ENCODE results near the gene TNKS1BP1.
"Not testable (repeated sequence)": the region's sequence is repeated elsewhere in the genome, so short reads cannot be mapped to it uniquely, and the experiment has no call there.

Gene TNKS1BP1

GRCh38 chr11:57299150-57299737 lies 25.5 kb downstream of the TNKS1BP1 start:
- no peaks in the 10 kb centered on the region for H3K36me3 ChIP-seq (ENCODE audit: control insufficient read depth, low read length)

GRCh38 chr11:57297221-57297620 lies 27.5 kb downstream of the TNKS1BP1 start:
- H3K27me3 ChIP-seq (ENCODE audit: control insufficient read depth, low read length): no peaks in the 10 kb centered on the region
- H3K36me3 ChIP-seq (ENCODE audit: control insufficient read depth, low read length): no peaks in the 10 kb centered on the region

More at GRCh38 chr11:57299150-57299737, 25.5 kb downstream of the TNKS1BP1 start:
- TF ChIP-seq EZH2phosphoT487 (IDR thresholded peaks at IDR 0.05; ENCODE audit: borderline replicate concordance, low read length) (no peak), CTCF (IDR thresholded peaks at IDR 0.05; ENCODE audit: low read depth, low read length, poor library complexity, severe bottlenecking) (no peak)
- H3K4me1 ChIP-seq (ENCODE audit: control insufficient read depth, low read length): no peaks in the 10 kb centered on the region
- H3K9me2 ChIP-seq (replicated peaks; ENCODE audit: control insufficient read depth, low read length): no peaks in the 10 kb centered on the region
- no peaks in the 10 kb centered on the region for H3K9me3 ChIP-seq (ENCODE audit: control insufficient read depth, insufficient read depth, low read length)
- H3K27me3 ChIP-seq (ENCODE audit: control insufficient read depth, low read length): no peaks in the 10 kb centered on the region
- no peaks in the 10 kb centered on the region for H3F3A ChIP-seq (ENCODE audit: control insufficient read depth, insufficient read depth)
- H3K27ac ChIP-seq (ENCODE audit: low read depth, low read length): no peak overlapping the region
- H3K4me3 ChIP-seq (ENCODE audit: low read length): no peak overlapping the region
- no peaks in the 10 kb centered on the region for H4K20me1 ChIP-seq (ENCODE audit: control insufficient read depth, insufficient read depth, low read depth, low read length)
- no peak overlapping the region for H3K4me2 ChIP-seq (ENCODE audit: low read length)
- no peaks in the 10 kb centered on the region for H3K79me2 ChIP-seq (ENCODE audit: control insufficient read depth, low read length)

GRCh38 chr11:57296205-57296604 lies 28.5 kb downstream of the TNKS1BP1 start:
- H3K27ac ChIP-seq (ENCODE audit: low read depth, low read length); H3K36me3 ChIP-seq (ENCODE audit: control insufficient read depth, low read length); H3K4me3 ChIP-seq (ENCODE audit: low read length); H3F3A ChIP-seq (ENCODE audit: control insufficient read depth, insufficient read depth); H4K20me1 ChIP-seq (ENCODE audit: control insufficient read depth, insufficient read depth, low read depth, low read length); H3K9me2 ChIP-seq (replicated peaks; ENCODE audit: control insufficient read depth, low read length); H3K9me3 ChIP-seq (ENCODE audit: control insufficient read depth, insufficient read depth, low read length); H3K27me3 ChIP-seq (ENCODE audit: control insufficient read depth, low read length); H3K4me1 ChIP-seq (ENCODE audit: control insufficient read depth, low read length); H3K4me2 ChIP-seq (ENCODE audit: low read length); H3K79me2 ChIP-seq (ENCODE audit: control insufficient read depth, low read length): not testable (repeated sequence)

More at GRCh38 chr11:57297221-57297620, 27.5 kb downstream of the TNKS1BP1 start:
- H3K9me3 ChIP-seq (ENCODE audit: control insufficient read depth, insufficient read depth, low read length): no peaks in the 10 kb centered on the region
- H3K4me3 ChIP-seq (ENCODE audit: low read length): no peak overlapping the region
- H3K4me2 ChIP-seq (ENCODE audit: low read length): no peak overlapping the region
- H4K20me1 ChIP-seq (ENCODE audit: control insufficient read depth, insufficient read depth, low read depth, low read length): no peaks in the 10 kb centered on the region
- H3F3A ChIP-seq (ENCODE audit: control insufficient read depth, insufficient read depth): no peaks in the 10 kb centered on the region
- no peaks in the 10 kb centered on the region for H3K9me2 ChIP-seq (replicated peaks; ENCODE audit: control insufficient read depth, low read length)
- no peaks in the 10 kb centered on the region for H3K79me2 ChIP-seq (ENCODE audit: control insufficient read depth, low read length)
- H3K27ac ChIP-seq (ENCODE audit: low read depth, low read length): no peak overlapping the region
- H3K4me1 ChIP-seq (ENCODE audit: control insufficient read depth, low read length): no peaks in the 10 kb centered on the region
- TF ChIP-seq CTCF (IDR thresholded peaks at IDR 0.05; ENCODE audit: low read depth, low read length, poor library complexity, severe bottlenecking) (no peak), EZH2phosphoT487 (IDR thresholded peaks at IDR 0.05; ENCODE audit: borderline replicate concordance, low read length) (no peak)

GRCh38 chr11:57294225-57295131 lies 30.3 kb downstream of the TNKS1BP1 start:
- H3K4me2 ChIP-seq (ENCODE audit: low read length): no peak overlapping the region
- H3K9me2 ChIP-seq (replicated peaks; ENCODE audit: control insufficient read depth, low read length): no peaks in the 10 kb centered on the region
- H3K27me3 ChIP-seq (ENCODE audit: control insufficient read depth, low read length): peaks cover 5% of the 10 kb centered on the region; the same call in 1 of the 2 replicates
- H3K79me2 ChIP-seq (ENCODE audit: control insufficient read depth, low read length): no peaks in the 10 kb centered on the region
- no peaks in the 10 kb centered on the region for H3K36me3 ChIP-seq (ENCODE audit: control insufficient read depth, low read length)
- no peaks in the 10 kb centered on the region for H3K4me1 ChIP-seq (ENCODE audit: control insufficient read depth, low read length)
- no peak overlapping the region for H3K27ac ChIP-seq (ENCODE audit: low read depth, low read length)
- H3K4me3 ChIP-seq (ENCODE audit: low read length): no peak overlapping the region
- no peaks in the 10 kb centered on the region for H3F3A ChIP-seq (ENCODE audit: control insufficient read depth, insufficient read depth)
- H3K9me3 ChIP-seq (ENCODE audit: control insufficient read depth, insufficient read depth, low read length): no peaks in the 10 kb centered on the region
- H4K20me1 ChIP-seq (ENCODE audit: control insufficient read depth, insufficient read depth, low read depth, low read length): no peaks in the 10 kb centered on the region
- no peak for TF ChIP-seq CTCF (IDR thresholded peaks at IDR 0.05; ENCODE audit: low read depth, low read length, poor library complexity, severe bottlenecking)
- no peak for TF ChIP-seq EZH2phosphoT487 (IDR thresholded peaks at IDR 0.05; ENCODE audit: borderline replicate concordance, low read length)
